Suprapubic skin (tissue), 4 donors: ENCODE results near the gene MAP2K1. TPM values are rescaled to one million over a fixed set of nuclear protein-coding genes. Genes with fewer than 3 reads are reported as not detected.
"Not testable (repeated sequence)": the region's sequence is repeated elsewhere in the genome, so short reads cannot be mapped to it uniquely, and the experiment has no call there.

Source experiments
- DNase-seq, 2 donors: peaks; one replicate each; pipeline ENCODE4 v3.0.0-alpha.2; 2019; ENCODE audit warnings: low spot score in 2 of 2
- H3K27ac ChIP-seq: fragments of 200-600 bp; sonication (generic); one replicate; pipeline ENCODE4 v1.5.1; 2019
- H3K27me3 ChIP-seq: fragments of 200-600 bp; sonication (generic); one replicate; pipeline ENCODE4 v1.5.1; 2019
- H3K36me3 ChIP-seq: fragments of 200-600 bp; sonication (generic); one replicate; pipeline ENCODE4 v1.5.1; 2019
- H3K4me1 ChIP-seq: fragments of 200-600 bp; sonication (generic); one replicate; pipeline ENCODE4 v1.5.1; 2019
- H3K4me3 ChIP-seq: fragments of 200-600 bp; sonication (generic); one replicate; pipeline ENCODE4 v1.5.1; 2019; ENCODE audit warnings: mild to moderate bottlenecking
- H3K9me3 ChIP-seq: fragments of 200-600 bp; sonication (generic); one replicate; pipeline ENCODE4 v1.5.1; 2019
- CTCF ChIP-seq, 2 donors: fragments of 200-600 bp in 1 of 2; fragments of 450-650 bp in 1 of 2; sonication (generic) in 1 of 2; IDR thresholded peaks; one replicate each; pipeline ENCODE4 v1.5.1; 2016 to 2019; ENCODE audit warnings: antibody characterized with exemption in 2 of 2, mild to moderate bottlenecking in 1 of 2, moderate library complexity in 1 of 2
- EP300 ChIP-seq: sonication (generic); formaldehyde crosslinking; IDR thresholded peaks from one replicate; pipeline ENCODE4 v1.6.1; 2017; ENCODE audit warnings: antibody characterized with exemption
- POLR2A ChIP-seq, 2 donors: fragments of 450-650 bp; IDR thresholded peaks; one replicate each; pipeline ENCODE4 v1.6.1; 2017; ENCODE audit warnings: antibody characterized with exemption in 2 of 2, mild to moderate bottlenecking in 2 of 2, moderate library complexity in 2 of 2
- POLR2AphosphoS5 ChIP-seq, 3 donors: sonication (generic); formaldehyde crosslinking; IDR thresholded peaks; one replicate each; pipeline ENCODE4 v1.6.1; 2017; ENCODE audit warnings: antibody characterized with exemption in 3 of 3
- WGBS: methylation state at CpG from one replicate; pipeline ENCODE4 v1.1.5; 2018; 5-methylcytosine and 5-hydroxymethylcytosine counted together
- total RNA-seq, 4 donors: library from RNA; depleted of rRNA; stranded (reverse); fragments of >200 nt; gene quantifications; one replicate each; pipeline ENCODE4 v1.1.0, GENCODE V29; 2016

Gene MAP2K1
- 10 to 100 TPM; 23.6 to 31.0 (median 27.9) TPM for total RNA-seq

GRCh38 chr15:66386204-66387123, at the start of gene MAP2K1:
TSS of gene MAP2K1 (plus strand) at chr15:66386912. CDS start at chr15:66387348, 436 bp downstream.
- Histone ChIP-seq H3K27ac (peak within 1 kb of the TSS; percentile 93), H3K27me3 (no peaks in the 10 kb centered on the region), H3K4me3 (peak within 1 kb of the TSS; percentile 79), H3K4me1 (peaks cover 32% of the 10 kb centered on the region), H3K36me3 (no peaks in the 10 kb centered on the region), H3K9me3 (no peaks in the 10 kb centered on the region)
- 3% methylated on average over 46 of the region's 69 CpGs for WGBS
- TF ChIP-seq POLR2AphosphoS5 (IDR thresholded peaks at IDR 0.05) = peak in 1 of 3 donors; percentile 75
- no peak for TF ChIP-seq POLR2A (IDR thresholded peaks at IDR 0.05)
- TF ChIP-seq CTCF (IDR thresholded peaks at IDR 0.05) = peak; percentile 39 to 73
- DNase-seq = peak; percentile 98 to 99

- not testable (repeated sequence) for H3K9me3 ChIP-seq, H3K4me3 ChIP-seq, DNase-seq, H3K27me3 ChIP-seq, H3K4me1 ChIP-seq, H3K27ac ChIP-seq
- peaks cover 37% of the 10 kb centered on the region for H3K36me3 ChIP-seq
- 51% methylated on average over 5 of the region's 5 CpGs for WGBS
These were observed 38.2 kb upstream of the MAP2K1 start for GRCh38 chr15:66348530-66348929.

- H3K9me3 ChIP-seq = no peaks in the 10 kb centered on the region
- no peaks in the 10 kb centered on the region for H3K27me3 ChIP-seq
- no peak for TF ChIP-seq CTCF (IDR thresholded peaks at IDR 0.05)
- TF ChIP-seq EP300 = no peak
- TF ChIP-seq POLR2AphosphoS5 (IDR thresholded peaks at IDR 0.05) = no peak
- TF ChIP-seq POLR2A (IDR thresholded peaks at IDR 0.05) = no peak
- H3K4me1 ChIP-seq = peaks cover 11% of the 10 kb centered on the region
- peaks cover 9% of the 10 kb centered on the region for H3K36me3 ChIP-seq
- H3K4me3 ChIP-seq = peak overlapping the region; percentile 77
- DNase-seq = no peak
- WGBS = under 1% methylated on average over 12 of the region's 12 CpGs
- peak overlapping the region; percentile 73 for H3K27ac ChIP-seq
These were observed 30.7 kb upstream of the MAP2K1 start for GRCh38 chr15:66356077-66356358.

- Histone ChIP-seq H3K9me3 (no peaks in the 10 kb centered on the region), H3K4me1 (peaks cover 11% of the 10 kb centered on the region), H3K27ac (peak within 1 kb of the TSS; percentile 73), H3K27me3 (no peaks in the 10 kb centered on the region), H3K4me3 (peak within 1 kb of the TSS; percentile 77), H3K36me3 (peaks cover 9% of the 10 kb centered on the region)
- peak in 1 of 2 donors; percentile 33 for TF ChIP-seq POLR2A (IDR thresholded peaks at IDR 0.05)
- peak in 1 of 3 donors; percentile 33 for TF ChIP-seq POLR2AphosphoS5 (IDR thresholded peaks at IDR 0.05)
- TF ChIP-seq CTCF (IDR thresholded peaks at IDR 0.05) = no peak
- TF ChIP-seq EP300 = no peak
- WGBS = 7% methylated on average over 51 of the region's 51 CpGs
- peak; percentile 97 for DNase-seq
These were observed 30.1 kb upstream of the MAP2K1 start, which contains the start of gene TIPIN for GRCh38 chr15:66356359-66357236. TSS of gene TIPIN (minus strand) at chr15:66356685. CDS start at chr15:66352947, 3,738 bp downstream.

GRCh38 chr15:66359740-66360139, 27.0 kb upstream of the MAP2K1 start:
- Histone ChIP-seq H3K4me1 (peaks cover 11% of the 10 kb centered on the region), H3K27ac (no peak overlapping the region)
- 84% methylated on average over 7 of the region's 7 CpGs for whole genome bisulfite sequencing

GRCh38 chr15:66361745-66362460, 24.8 kb upstream of the MAP2K1 start:
- H3K27me3 ChIP-seq, H3K4me3 ChIP-seq, DNase-seq, H3K36me3 ChIP-seq, H3K9me3 ChIP-seq, H3K27ac ChIP-seq, H3K4me1 ChIP-seq: not testable (repeated sequence)
- 82% methylated on average over 13 of the region's 15 CpGs for WGBS

More at GRCh38 chr15:66359740-66360139, 27.0 kb upstream of the MAP2K1 start:
- no peaks in the 10 kb centered on the region for H3K27me3 ChIP-seq
- no peaks in the 10 kb centered on the region for H3K36me3 ChIP-seq
- no peak for TF ChIP-seq EP300
- TF ChIP-seq CTCF (IDR thresholded peaks at IDR 0.05) = no peak
- TF ChIP-seq POLR2A (IDR thresholded peaks at IDR 0.05) = no peak
- no peak for TF ChIP-seq POLR2AphosphoS5 (IDR thresholded peaks at IDR 0.05)
- no peak for DNase-seq
- no peak overlapping the region for H3K4me3 ChIP-seq
- H3K9me3 ChIP-seq = no peaks in the 10 kb centered on the region
